Activated naive CD8-positive, alpha-beta T cell treated with anti-CD3 and anti-CD28 coated beads, Interleukin-2, amount 50 U/mL, for 24 hours (primary cell): ENCODE data around the gene FAM184B.
"Not testable (repeated sequence)": the region's sequence is repeated elsewhere in the genome, so short reads cannot be mapped to it uniquely, and the experiment has no call there.

Source experiments
- ATAC-seq: fragments of 150-1000 bp; cut with Tn5 transposase; one replicate; pipeline ENCODE4 v1.10.0; 2021
- DNase-seq: peaks from one replicate; pipeline ENCODE4 v3.0.0; 2021
- H3K27ac Mint-ChIP-seq: one replicate; pipeline ENCODE4 v1.8.0; 2021; ENCODE audit warnings: mild to moderate bottlenecking, mixed read lengths
- H3K27me3 Mint-ChIP-seq: one replicate; pipeline ENCODE4 v1.8.0; 2021; ENCODE audit warnings: mixed read lengths
- H3K36me3 Mint-ChIP-seq: one replicate; pipeline ENCODE4 v1.8.0; 2021; ENCODE audit warnings: low read depth, mixed read lengths
- H3K4me1 Mint-ChIP-seq: one replicate; pipeline ENCODE4 v1.8.0; 2021; ENCODE audit warnings: mixed read lengths
- H3K4me3 Mint-ChIP-seq: one replicate; pipeline ENCODE4 v1.8.0; 2021; ENCODE audit warnings: mild to moderate bottlenecking, moderate library complexity, mixed read lengths
- H3K9me3 Mint-ChIP-seq: one replicate; pipeline ENCODE4 v1.8.0; 2021; ENCODE audit warnings: mixed read lengths

FAM184B gene

GRCh38 chr4:17695341-17695740 is 86.1 kb downstream of the FAM184B start:
- no peak overlapping the region for H3K27ac Mint-ChIP-seq
- peaks cover 12% of the 10 kb centered on the region for H3K9me3 Mint-ChIP-seq
- H3K27me3 Mint-ChIP-seq = peaks cover 6% of the 10 kb centered on the region
- DNase-seq (no peak), ATAC-seq (no peak)
- H3K36me3 Mint-ChIP-seq = no peaks in the 10 kb centered on the region
- no peaks in the 10 kb centered on the region for H3K4me1 Mint-ChIP-seq
- no peak overlapping the region for H3K4me3 Mint-ChIP-seq

DNA sequence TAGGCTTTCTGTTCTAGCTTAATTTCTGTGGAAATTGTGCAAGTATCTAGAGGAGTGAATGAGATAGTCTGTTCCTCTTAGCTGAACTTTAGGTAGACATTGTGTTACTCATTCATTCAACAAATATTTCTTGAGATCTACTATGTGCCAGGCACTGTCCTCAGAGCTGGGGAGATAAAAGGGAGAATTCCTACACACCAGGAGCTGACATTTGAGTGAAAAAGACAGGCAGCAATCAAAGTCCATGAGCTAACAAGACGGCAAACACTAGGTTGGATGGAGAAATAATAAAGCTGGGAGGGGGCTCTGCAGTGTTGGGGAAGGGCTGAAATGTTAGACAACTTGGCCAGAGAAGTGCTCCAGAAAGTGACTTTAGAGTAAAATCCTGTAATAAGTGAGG is 86.9 kb downstream of the FAM184B start:
- H3K4me3 Mint-ChIP-seq = no peak overlapping the region
- DNase-seq = no peak

GRCh38 chr4:17690898-17691297 is 90.5 kb downstream of the FAM184B start:
- H3K9me3 Mint-ChIP-seq = no peaks in the 10 kb centered on the region
- ATAC-seq (no peak), DNase-seq (no peak)
- H3K27me3 Mint-ChIP-seq = peaks cover 2% of the 10 kb centered on the region
- no peaks in the 10 kb centered on the region for H3K36me3 Mint-ChIP-seq
- H3K4me3 Mint-ChIP-seq = no peak overlapping the region
- no peak overlapping the region for H3K27ac Mint-ChIP-seq
- peaks cover 3% of the 10 kb centered on the region for H3K4me1 Mint-ChIP-seq

More for the DNA sequence above, 86.9 kb downstream of the FAM184B start:
- Mint-ChIP-seq H3K27me3 (peaks cover 6% of the 10 kb centered on the region), H3K4me1 (no peaks in the 10 kb centered on the region), H3K27ac (no peak overlapping the region), H3K9me3 (peaks cover 11% of the 10 kb centered on the region), H3K36me3 (no peaks in the 10 kb centered on the region)
- no peak for ATAC-seq

DNA sequence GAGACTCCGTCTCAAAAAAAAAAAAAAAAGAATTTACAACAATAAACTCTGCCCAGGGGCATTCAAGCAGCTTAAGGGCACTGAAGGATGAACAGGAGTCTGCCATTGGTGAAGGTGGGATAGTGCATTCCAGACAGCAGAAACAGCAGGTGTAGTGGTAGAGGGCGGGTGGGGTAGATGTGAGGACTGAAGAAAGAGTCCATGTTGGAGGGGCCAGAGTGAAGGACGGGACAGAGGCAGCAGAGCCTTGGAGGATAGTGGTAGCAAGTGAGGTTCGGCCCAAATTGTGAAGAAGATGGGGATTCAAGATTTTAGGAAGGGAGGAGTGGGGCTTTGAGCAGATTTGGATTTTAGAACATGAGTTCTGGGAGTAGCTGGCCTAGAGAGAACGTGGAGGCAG is 91.3 kb downstream of the FAM184B start:
- H3K27me3 Mint-ChIP-seq = peaks cover 2% of the 10 kb centered on the region
- no peaks in the 10 kb centered on the region for H3K36me3 Mint-ChIP-seq
- no peak overlapping the region for H3K4me3 Mint-ChIP-seq
- H3K27ac Mint-ChIP-seq = no peak overlapping the region
- H3K4me1 Mint-ChIP-seq = peaks cover 3% of the 10 kb centered on the region
- no peak for ATAC-seq
- no peaks in the 10 kb centered on the region for H3K9me3 Mint-ChIP-seq
- no peak for DNase-seq

- H3K27ac Mint-ChIP-seq = no peak overlapping the region
- no peaks in the 10 kb centered on the region for H3K36me3 Mint-ChIP-seq
- peak; percentile 66 for ATAC-seq
- H3K4me1 Mint-ChIP-seq = peaks cover 3% of the 10 kb centered on the region
- peaks cover 2% of the 10 kb centered on the region for H3K27me3 Mint-ChIP-seq
- DNase-seq = no peak
- H3K4me3 Mint-ChIP-seq = peak overlapping the region; percentile 27
- no peaks in the 10 kb centered on the region for H3K9me3 Mint-ChIP-seq
Observed at GRCh38 chr4:17688011-17688441, 93.4 kb downstream of the FAM184B start.

- no peak for DNase-seq
- H3K4me1 Mint-ChIP-seq = peaks cover 3% of the 10 kb centered on the region
- H3K36me3 Mint-ChIP-seq = no peaks in the 10 kb centered on the region
- no peak overlapping the region for H3K27ac Mint-ChIP-seq
- H3K9me3 Mint-ChIP-seq = no peaks in the 10 kb centered on the region
- ATAC-seq = no peak
- peaks cover 2% of the 10 kb centered on the region for H3K27me3 Mint-ChIP-seq
- no peak overlapping the region for H3K4me3 Mint-ChIP-seq
Observed at GRCh38 chr4:17687237-17687857, 94.1 kb downstream of the FAM184B start.

DNA sequence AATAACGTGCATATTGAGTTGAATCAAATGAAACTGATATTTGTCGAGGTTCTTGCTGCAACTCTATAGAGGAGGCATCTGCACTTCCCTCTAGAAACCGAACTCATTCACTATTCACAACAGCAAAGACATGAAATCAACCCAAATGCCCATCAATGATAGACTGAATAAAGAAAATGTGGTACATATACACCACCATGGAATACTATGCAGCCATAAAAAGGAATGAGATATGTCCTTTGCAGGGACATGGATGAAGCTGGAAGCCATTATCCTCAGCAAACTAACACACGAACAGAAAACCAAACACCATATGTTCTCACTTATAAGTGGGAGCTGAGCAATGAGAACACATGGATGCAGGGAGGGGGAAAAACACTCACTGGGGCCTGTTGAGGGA is 96.8 kb downstream of the FAM184B start:
- not testable (repeated sequence) for ATAC-seq

GRCh38 chr4:17682222-17682566 is 99.2 kb downstream of the FAM184B start:
- Mint-ChIP-seq H3K36me3 (no peaks in the 10 kb centered on the region), H3K27me3 (no peaks in the 10 kb centered on the region), H3K27ac (no peak overlapping the region), H3K4me1 (no peaks in the 10 kb centered on the region), H3K4me3 (no peak overlapping the region), H3K9me3 (no peaks in the 10 kb centered on the region)
- DNase-seq = no peak
- no peak for ATAC-seq

More for the DNA sequence above, 96.8 kb downstream of the FAM184B start:
- not testable (repeated sequence) for H3K4me3 Mint-ChIP-seq, H3K36me3 Mint-ChIP-seq, H3K27me3 Mint-ChIP-seq, DNase-seq, H3K4me1 Mint-ChIP-seq, H3K9me3 Mint-ChIP-seq, H3K27ac Mint-ChIP-seq

DNA sequence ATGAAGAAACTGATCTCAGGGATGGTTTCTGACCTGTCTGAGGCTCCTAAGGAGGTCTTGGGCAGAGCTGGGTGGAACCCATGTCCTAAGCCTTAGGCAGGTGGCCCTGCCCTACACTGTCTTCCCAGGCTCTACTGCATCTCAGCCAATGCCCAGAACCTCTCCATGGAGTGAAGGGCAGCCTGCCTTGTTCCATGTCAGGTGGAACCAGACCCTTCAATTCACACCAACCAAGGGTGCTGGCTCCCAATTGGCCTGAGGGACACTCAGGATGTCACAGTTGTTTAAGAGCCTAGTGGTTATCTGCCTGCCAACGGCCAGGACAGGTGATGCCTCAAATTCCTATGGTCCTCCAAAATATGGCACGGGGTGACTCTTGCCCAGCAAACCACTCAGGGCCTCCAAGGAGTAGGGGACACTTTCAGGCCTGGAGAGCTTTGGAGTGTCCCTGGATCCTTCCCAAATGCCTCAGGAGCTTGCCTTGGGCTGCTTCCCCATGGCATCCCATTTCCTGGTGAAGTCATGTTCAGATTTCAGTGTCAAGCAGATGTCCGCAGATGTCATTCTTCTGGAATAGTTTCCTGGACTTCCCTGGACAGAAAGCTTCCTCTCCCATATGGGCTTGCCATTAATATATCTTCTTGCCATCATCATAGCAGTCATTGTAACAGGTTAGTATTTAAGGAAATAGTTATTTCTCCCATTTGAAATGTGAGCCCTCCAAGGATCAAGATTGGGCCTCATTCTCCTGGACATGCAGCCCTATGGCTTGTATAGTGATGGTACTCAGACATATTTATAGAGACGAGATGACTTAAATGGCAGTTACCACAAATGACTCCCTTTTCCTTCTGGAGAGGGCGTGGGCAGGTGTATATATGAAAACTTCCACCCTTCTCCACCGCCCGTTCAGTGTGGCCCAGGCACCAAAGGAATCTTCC is 99.9 kb downstream of the FAM184B start:
- DNase-seq (no peak), ATAC-seq (no peak)
- Mint-ChIP-seq H3K27ac (no peak overlapping the region), H3K4me1 (no peaks in the 10 kb centered on the region), H3K4me3 (no peak overlapping the region), H3K9me3 (no peaks in the 10 kb centered on the region), H3K27me3 (no peaks in the 10 kb centered on the region), H3K36me3 (no peaks in the 10 kb centered on the region)

GRCh38 chr4:17680559-17681280 is 100.7 kb downstream of the FAM184B start:
- H3K4me1 Mint-ChIP-seq = no peaks in the 10 kb centered on the region
- H3K4me3 Mint-ChIP-seq = no peak overlapping the region
- no peaks in the 10 kb centered on the region for H3K36me3 Mint-ChIP-seq
- H3K27me3 Mint-ChIP-seq = no peaks in the 10 kb centered on the region
- no peak for ATAC-seq
- no peaks in the 10 kb centered on the region for H3K9me3 Mint-ChIP-seq
- DNase-seq = no peak
- H3K27ac Mint-ChIP-seq = no peak overlapping the region

- H3K36me3 Mint-ChIP-seq = no peaks in the 10 kb centered on the region
- peaks cover 8% of the 10 kb centered on the region for H3K27me3 Mint-ChIP-seq
- H3K4me3 Mint-ChIP-seq = no peak overlapping the region
- ATAC-seq = no peak
- no peak overlapping the region for H3K27ac Mint-ChIP-seq
- no peaks in the 10 kb centered on the region for H3K4me1 Mint-ChIP-seq
- DNase-seq = no peak
- H3K9me3 Mint-ChIP-seq = peaks cover 17% of the 10 kb centered on the region
Observed at GRCh38 chr4:17670423-17670822, 111.0 kb downstream of the FAM184B start.

GRCh38 chr4:17667653-17668201 is 113.7 kb downstream of the FAM184B start:
- Mint-ChIP-seq H3K27me3 (peaks cover 7% of the 10 kb centered on the region), H3K36me3 (no peaks in the 10 kb centered on the region), H3K9me3 (peaks cover 14% of the 10 kb centered on the region), H3K4me3 (no peak overlapping the region), H3K27ac (no peak overlapping the region), H3K4me1 (peaks cover 14% of the 10 kb centered on the region)
- ATAC-seq (no peak), DNase-seq (no peak)

DNA sequence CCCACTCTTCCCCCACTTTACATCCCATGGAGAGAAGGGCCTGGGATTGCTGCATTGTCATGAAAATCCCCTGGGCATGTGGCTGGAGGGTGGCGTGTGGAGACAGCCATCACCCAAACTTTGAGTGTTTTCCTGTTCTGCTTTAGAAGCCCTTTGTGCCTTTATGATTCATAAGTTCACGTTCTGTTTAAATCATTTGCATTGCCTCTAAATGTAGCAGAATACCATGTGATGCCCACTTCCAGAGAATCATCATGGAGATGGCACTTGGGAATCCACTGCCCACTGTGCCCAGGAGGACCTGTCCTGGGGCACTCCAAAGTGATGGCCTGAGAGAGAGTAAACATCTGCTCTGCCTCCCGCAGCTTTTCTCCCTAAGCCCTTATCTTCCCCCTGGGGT is 114.2 kb downstream of the FAM184B start:
- ATAC-seq = no peak
- H3K27ac Mint-ChIP-seq = no peak overlapping the region
- H3K27me3 Mint-ChIP-seq = peaks cover 5% of the 10 kb centered on the region
- H3K9me3 Mint-ChIP-seq = peaks cover 13% of the 10 kb centered on the region
- H3K36me3 Mint-ChIP-seq = no peaks in the 10 kb centered on the region
- peaks cover 17% of the 10 kb centered on the region for H3K4me1 Mint-ChIP-seq
- H3K4me3 Mint-ChIP-seq = no peak overlapping the region
- no peak for DNase-seq

GRCh38 chr4:17665852-17666251 is 115.6 kb downstream of the FAM184B start:
- no peak overlapping the region for H3K27ac Mint-ChIP-seq
- H3K36me3 Mint-ChIP-seq = no peaks in the 10 kb centered on the region
- peaks cover 5% of the 10 kb centered on the region for H3K27me3 Mint-ChIP-seq
- peaks cover 17% of the 10 kb centered on the region for H3K4me1 Mint-ChIP-seq
- no peak overlapping the region for H3K4me3 Mint-ChIP-seq
- no peaks in the 10 kb centered on the region for H3K9me3 Mint-ChIP-seq
- no peak for ATAC-seq
- no peak for DNase-seq
